Fibroblast of villous mesenchyme (primary cell): ENCODE measurements around the gene GSG1. TPM values are rescaled to one million over a fixed set of nuclear protein-coding genes. Genes with fewer than 3 reads are reported as not detected.
A peak's percentile ranks its signal among the peaks of the same experiment; 100 is the strongest.

Experiments
- DNase-seq: peaks from one replicate; pipeline ENCODE4 v3.0.0-alpha.2; 2010; ENCODE audit warnings: low read depth
- H3K4me3 ChIP-seq: 2 replicates; pipeline ENCODE4 v1.5.1; 2011; ENCODE audit warnings: low read depth, mild to moderate bottlenecking, low read length
- total RNA-seq: library from RNA; depleted of rRNA; stranded (reverse); fragments of >200 nt; gene quantifications from 2 replicates; pipeline ENCODE4 v1.2.3, GENCODE V29; 2012
- TF ChIP-seq, protein P1 (sequence below): IDR thresholded peaks from 2 replicates; pipeline ENCODE4 v1.5.1; 2012; ENCODE audit warnings: low read depth, mild to moderate bottlenecking, low read length; ENCODE audit not compliant: insufficient read depth

GSG1 gene
- total RNA-seq, 1 donor, result 11.2 TPM

DNA sequence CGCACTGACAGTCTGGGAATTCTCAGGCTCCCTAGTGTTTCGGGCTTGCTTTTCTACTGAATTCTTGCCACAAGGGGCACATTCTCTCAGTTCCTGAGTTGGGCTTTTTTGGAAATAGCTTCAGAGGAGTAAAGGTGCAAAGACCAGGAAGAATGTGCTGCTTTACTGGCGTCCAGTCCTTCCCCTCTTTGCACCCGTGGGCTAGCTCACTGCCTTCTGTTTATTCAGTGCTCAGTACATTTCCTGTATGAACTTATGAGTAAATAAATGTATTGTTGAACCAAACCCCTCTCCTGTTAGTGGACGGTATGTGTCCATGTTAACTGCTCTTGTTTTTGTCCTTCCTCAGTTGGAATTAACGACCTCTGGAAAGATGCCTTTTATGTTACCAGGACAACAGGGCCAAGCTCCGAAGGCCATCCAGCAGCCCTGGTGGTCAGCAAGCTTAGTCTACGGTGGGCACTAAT lies 24.0 kb downstream of the GSG1 start:
- H3K4me3 ChIP-seq, result no peak overlapping the region
- TF ChIP-seq, protein P1, sequence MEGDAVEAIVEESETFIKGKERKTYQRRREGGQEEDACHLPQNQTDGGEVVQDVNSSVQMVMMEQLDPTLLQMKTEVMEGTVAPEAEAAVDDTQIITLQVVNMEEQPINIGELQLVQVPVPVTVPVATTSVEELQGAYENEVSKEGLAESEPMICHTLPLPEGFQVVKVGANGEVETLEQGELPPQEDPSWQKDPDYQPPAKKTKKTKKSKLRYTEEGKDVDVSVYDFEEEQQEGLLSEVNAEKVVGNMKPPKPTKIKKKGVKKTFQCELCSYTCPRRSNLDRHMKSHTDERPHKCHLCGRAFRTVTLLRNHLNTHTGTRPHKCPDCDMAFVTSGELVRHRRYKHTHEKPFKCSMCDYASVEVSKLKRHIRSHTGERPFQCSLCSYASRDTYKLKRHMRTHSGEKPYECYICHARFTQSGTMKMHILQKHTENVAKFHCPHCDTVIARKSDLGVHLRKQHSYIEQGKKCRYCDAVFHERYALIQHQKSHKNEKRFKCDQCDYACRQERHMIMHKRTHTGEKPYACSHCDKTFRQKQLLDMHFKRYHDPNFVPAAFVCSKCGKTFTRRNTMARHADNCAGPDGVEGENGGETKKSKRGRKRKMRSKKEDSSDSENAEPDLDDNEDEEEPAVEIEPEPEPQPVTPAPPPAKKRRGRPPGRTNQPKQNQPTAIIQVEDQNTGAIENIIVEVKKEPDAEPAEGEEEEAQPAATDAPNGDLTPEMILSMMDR, result peak; percentile 34
- DNase-seq, result no peak

DNA sequence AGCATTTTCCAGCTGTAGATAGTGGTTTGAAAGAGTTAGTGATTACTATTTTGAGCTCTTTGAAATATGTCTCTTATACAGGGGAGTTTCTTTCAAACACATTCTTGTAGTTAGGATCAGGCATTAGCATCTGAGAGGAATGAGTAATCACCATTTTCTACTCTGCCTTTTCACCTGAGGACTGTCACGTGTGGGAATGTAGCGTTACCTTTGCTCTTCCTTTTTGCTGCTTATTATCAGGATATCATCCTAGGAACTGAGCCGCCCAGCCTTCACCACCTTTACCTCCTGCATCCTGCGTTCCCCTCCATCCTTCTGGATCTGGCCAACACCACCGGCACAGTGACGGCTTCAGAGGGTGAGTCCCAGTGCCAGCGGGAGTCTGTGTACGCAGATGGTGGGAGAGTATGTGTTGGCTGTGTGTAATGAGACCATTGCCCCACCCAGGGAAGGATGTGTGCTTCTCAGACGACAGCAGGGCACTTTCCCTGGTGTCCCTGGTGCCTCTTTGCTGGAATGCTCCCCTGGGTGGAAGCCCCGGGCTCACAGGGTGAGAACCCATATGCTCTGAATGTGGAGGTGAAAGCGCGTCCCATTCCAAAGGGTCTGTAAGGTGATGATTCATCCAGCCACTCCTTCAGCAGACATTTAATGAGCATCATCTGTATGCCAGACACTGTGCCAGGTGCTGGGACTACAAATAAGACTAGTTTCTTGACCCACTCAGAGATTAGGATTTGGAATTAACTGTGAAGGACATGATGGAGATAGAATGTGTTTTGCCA lies 27.5 kb downstream of the GSG1 start:
- TF ChIP-seq, protein P1, result no peak
- no peak for DNase-seq
- no peak overlapping the region for H3K4me3 ChIP-seq

DNA sequence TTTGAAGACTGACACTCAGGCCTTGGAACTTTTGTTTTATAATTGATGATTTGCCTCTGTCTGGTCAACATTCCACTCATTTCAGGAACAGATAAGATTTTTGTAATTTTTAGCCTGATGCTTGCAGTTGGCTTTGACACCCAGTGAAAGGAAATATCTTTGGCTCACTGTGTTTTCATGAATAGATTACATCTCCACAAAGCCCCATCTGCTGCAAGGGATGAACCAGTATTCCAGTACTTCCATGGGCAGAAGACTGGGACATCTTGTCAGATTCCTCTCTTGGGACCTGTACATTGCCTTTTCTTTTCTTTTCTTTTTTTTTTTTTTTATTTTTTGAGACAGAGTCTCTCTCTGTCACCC lies 28.4 kb downstream of the GSG1 start:
- TF ChIP-seq, protein P1, result no peak
- DNase-seq, result no peak
- no peak overlapping the region for H3K4me3 ChIP-seq

DNA sequence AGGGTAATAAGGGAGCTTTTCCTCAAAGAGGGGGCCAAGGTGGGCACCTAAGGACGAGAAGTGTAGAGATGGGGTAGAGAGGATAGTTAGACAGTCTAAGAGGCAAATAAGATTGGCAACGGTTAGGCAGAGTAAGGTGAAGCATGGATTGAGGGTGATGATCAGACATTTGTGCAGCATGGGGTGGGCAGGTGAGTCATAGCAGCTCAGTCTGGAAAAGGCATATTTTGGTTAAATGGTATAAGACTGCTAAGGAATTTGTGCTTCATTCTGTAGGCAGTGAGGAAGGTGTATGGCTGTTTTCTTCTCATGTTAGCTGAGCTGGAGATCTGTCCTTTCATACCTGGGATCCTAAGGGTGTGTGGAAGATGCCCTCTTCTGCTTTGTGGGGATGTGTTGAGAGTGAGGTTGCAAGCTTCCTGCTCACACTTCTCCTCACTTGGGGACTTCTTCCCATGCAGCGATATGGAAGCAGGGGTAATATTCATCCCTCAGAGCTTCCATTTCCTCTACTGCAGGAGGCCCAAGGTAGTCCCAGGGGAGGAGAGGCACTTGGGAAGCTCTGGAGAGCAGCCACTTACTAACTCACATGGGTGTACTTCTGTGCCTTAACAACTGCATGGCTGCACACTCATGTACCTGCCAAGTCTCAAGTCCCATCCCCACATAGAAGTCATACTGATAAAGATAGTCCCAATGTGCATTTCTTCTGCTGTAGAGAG lies 28.9 kb downstream of the GSG1 start:
- no peak for DNase-seq
- H3K4me3 ChIP-seq, result no peak overlapping the region
- TF ChIP-seq, protein P1, result no peak

DNA sequence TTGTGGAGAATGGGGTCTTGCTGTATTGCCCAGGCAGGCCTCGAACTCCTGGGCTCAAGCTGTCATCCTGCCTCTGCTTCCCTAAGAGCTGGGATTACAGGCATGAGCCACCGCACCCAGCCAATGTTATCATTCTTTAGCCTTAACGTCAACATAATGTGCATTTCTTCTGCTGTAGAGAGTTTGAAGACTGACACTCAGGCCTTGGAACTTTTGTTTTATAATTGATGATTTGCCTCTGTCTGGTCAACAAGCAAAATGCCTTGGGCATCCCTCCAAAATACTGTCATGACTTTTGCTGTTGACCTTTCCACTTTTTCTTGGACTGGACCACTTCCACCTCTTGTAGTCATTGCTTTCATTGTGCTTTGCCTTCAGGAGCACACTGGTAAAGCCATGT lies 30.3 kb downstream of the GSG1 start:
- peak; percentile 56 for DNase-seq
- H3K4me3 ChIP-seq, result no peak overlapping the region
- TF ChIP-seq, protein P1, result no peak

DNA sequence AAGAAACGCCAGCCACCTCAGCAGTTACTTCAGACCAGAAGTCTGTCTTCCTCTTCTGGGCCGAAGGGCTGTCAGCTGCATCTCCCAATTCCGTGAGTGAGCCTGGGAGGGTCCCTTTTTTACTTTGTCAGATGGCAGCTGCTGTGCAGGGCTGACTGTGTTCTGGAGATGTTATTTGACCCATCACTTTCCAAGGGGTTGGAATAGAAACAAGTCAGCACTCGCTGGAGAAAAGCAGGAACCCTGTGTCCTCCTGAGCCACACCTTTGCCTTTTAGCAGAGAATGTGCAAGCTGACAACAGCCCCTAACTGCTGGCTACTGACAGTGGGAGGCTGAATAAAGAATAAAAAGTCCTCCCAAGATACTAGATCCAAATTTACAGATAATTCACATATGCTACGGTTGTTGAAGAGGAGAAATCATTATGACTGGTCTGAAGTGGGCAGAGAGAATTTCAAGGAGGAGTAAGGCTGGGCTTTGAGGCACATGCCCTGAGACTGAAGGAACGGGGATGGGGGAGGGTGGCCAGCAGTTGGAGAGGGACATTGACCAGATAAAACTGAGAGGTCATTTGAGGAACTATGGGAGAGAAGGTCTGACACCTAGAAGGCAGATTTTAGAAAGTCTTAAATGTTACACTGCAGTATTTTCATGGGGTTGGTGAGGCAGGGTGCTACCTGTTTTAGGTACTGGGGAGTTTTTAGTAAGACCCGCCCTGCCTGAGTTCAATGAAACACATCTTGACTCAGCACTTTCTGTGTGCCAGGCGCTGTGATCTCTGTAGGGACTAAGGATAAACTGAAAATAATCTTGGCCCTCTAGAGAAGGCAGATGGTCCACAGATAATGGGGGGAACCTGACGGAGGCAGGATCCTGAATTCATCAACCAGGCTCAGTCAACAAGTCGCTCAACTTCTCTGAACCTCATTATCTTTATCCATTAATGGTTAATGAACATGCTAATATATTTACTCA lies 31.9 kb downstream of the GSG1 start:
- TF ChIP-seq, protein P1, result no peak
- DNase-seq, result no peak
- no peak overlapping the region for H3K4me3 ChIP-seq
